ENCODE measurements around the gene GJC1. TPM values are rescaled to one million over a fixed set of nuclear protein-coding genes. Genes with fewer than 3 reads are reported as not detected.

GJC1 gene
- total RNA-seq, 1 donor from 2014 or later, result 4.7 TPM

DNA sequence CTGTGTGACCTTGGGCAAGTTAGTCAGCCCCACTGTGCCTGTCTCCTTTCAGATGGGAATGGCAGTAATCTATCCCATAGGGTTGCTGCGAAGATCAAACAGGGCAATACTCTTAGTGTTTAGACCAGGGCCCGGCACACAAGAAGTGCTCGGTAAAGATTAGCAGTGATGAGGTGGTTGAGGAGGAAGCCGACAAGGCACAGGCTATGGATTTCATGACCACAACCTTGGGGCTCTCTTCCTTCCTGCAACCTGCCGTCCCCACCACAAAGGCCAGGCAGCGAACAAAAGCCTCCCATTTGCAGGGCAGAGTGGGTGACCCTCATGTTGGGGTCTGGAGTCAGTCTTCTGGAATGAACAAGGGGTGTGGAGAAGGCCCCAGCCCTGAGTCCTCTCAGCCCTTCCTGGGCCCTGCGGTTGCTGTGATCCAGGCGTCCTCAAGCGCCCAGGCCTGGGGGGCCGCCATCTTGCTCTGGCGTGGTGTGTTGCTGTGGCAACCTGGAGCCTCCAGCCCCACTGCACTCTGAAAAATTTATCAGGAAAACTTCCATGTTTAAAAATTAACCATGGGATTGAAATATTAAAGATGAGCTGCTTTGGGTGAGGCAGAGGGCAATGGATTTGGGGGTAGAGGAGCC, 61.5 kb downstream of the GJC1 start:
- intact Hi-C loops (cut with micrococcal nuclease), result no loop called here
- Mint-ChIP-seq H3K27ac (no peak overlapping the region), H3K27me3 (ENCODE audit: insufficient read depth) (peaks cover 10% of the 10 kb centered on the region), H3K9me3 (no peaks in the 10 kb centered on the region), H3K4me3 (no peak overlapping the region), H3K4me1 (ENCODE audit: low read depth) (no peaks in the 10 kb centered on the region), H3K36me3 (ENCODE audit: low read depth) (no peaks in the 10 kb centered on the region)
- no peak for DNase-seq (ENCODE audit: low spot score)

GRCh38 chr17:44767493-44767892, 62.6 kb downstream of the GJC1 start:
- H3K4me1 Mint-ChIP-seq (ENCODE audit: low read depth), result no peaks in the 10 kb centered on the region
- no peak overlapping the region for H3K27ac Mint-ChIP-seq
- H3K27me3 Mint-ChIP-seq (ENCODE audit: insufficient read depth), result peaks cover 10% of the 10 kb centered on the region
- no peak overlapping the region for H3K4me3 Mint-ChIP-seq
- DNase-seq (ENCODE audit: low spot score), result no peak
- intact Hi-C loops (cut with micrococcal nuclease), result no loop called here
- no peaks in the 10 kb centered on the region for H3K9me3 Mint-ChIP-seq
- no peaks in the 10 kb centered on the region for H3K36me3 Mint-ChIP-seq (ENCODE audit: low read depth)

DNA sequence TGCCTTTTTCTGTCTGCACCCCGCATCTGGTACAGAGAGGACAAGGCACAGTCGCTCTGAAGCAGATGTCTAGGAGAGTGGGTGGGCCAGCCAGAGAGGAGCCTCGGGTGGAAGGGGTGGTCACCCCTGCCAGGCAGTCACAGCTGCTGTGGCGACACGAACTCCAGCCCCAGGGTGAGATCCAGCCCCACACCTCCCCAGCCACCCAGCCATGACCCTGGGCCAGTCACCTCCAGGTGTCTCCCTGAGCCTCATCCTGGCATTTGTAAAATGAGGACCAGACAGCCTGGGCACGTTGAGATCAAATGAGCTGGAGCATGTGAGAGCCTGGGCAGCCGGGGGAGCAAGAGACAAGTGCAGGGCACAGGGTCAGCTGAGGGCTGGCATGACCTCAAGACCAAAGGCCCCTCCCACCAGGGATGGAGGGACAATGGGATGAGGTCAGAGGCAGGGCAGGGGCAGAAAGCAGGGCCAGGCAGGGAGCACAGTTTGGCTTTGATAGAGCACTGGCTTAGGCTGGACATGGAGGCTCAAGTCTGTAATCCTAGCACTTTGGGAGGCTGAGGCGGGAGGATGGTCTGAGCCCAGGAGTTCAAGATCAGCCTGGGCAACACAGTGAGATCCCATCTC, 63.6 kb downstream of the GJC1 start:
- Mint-ChIP-seq H3K27ac (no peak overlapping the region), H3K36me3 (ENCODE audit: low read depth) (no peaks in the 10 kb centered on the region), H3K9me3 (no peaks in the 10 kb centered on the region), H3K4me3 (no peak overlapping the region), H3K4me1 (ENCODE audit: low read depth) (no peaks in the 10 kb centered on the region), H3K27me3 (ENCODE audit: insufficient read depth) (peaks cover 15% of the 10 kb centered on the region)
- no peak for DNase-seq (ENCODE audit: low spot score)
- intact Hi-C loops (cut with micrococcal nuclease), result no loop called here

DNA sequence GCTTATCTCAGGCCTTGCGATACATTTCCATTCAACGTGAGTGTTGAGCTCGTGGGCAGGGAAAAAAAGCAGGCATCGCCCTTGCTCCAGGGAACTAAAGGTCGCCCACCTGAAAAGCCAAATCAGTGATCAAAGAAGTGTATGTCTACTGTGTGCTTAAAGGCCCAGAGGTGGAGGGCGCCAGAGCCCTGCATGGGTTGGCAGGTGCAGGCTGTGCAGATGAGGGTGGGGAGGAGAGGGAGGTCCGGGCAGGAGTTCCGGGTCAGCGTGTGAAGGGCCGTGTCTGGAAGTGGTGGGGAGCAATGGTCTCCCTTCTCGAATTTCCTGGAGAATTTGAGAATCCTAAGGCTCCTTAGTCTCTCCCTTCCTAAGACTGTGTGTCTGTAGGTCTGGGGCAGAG, 64.1 kb downstream of the GJC1 start:
- Mint-ChIP-seq H3K27ac (no peak overlapping the region), H3K4me3 (no peak overlapping the region), H3K4me1 (ENCODE audit: low read depth) (no peaks in the 10 kb centered on the region), H3K27me3 (ENCODE audit: insufficient read depth) (peaks cover 19% of the 10 kb centered on the region), H3K36me3 (ENCODE audit: low read depth) (no peaks in the 10 kb centered on the region), H3K9me3 (no peaks in the 10 kb centered on the region)
- no peak for DNase-seq (ENCODE audit: low spot score)
- intact Hi-C loops (cut with micrococcal nuclease), result no loop called here

DNA sequence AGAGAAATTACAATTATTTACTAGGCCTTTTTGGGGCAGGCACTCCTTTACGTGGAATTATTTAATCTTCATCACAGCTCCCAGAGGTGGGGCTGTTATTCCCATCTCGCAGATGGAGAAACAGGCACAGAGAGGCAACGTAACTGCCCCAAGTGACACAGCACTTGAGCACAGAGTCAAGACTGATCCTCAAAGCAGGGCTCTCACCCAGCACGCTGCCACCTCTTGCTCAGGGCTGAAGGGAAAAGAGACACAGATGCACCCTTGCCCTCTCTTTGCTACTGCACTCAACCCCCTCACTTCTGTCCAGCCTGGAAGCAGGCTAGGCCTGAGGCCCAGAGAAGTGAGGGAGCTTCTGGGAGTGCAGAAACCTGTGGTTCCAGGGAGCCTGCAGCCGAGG, 66.9 kb downstream of the GJC1 start:
- Mint-ChIP-seq H3K4me1 (ENCODE audit: low read depth) (no peaks in the 10 kb centered on the region), H3K27me3 (ENCODE audit: insufficient read depth) (peaks cover 26% of the 10 kb centered on the region), H3K27ac (no peak overlapping the region), H3K36me3 (ENCODE audit: low read depth) (no peaks in the 10 kb centered on the region), H3K4me3 (no peak overlapping the region), H3K9me3 (no peaks in the 10 kb centered on the region)
- no peak for DNase-seq (ENCODE audit: low spot score)
- intact Hi-C loops (cut with micrococcal nuclease), result no loop called here

DNA sequence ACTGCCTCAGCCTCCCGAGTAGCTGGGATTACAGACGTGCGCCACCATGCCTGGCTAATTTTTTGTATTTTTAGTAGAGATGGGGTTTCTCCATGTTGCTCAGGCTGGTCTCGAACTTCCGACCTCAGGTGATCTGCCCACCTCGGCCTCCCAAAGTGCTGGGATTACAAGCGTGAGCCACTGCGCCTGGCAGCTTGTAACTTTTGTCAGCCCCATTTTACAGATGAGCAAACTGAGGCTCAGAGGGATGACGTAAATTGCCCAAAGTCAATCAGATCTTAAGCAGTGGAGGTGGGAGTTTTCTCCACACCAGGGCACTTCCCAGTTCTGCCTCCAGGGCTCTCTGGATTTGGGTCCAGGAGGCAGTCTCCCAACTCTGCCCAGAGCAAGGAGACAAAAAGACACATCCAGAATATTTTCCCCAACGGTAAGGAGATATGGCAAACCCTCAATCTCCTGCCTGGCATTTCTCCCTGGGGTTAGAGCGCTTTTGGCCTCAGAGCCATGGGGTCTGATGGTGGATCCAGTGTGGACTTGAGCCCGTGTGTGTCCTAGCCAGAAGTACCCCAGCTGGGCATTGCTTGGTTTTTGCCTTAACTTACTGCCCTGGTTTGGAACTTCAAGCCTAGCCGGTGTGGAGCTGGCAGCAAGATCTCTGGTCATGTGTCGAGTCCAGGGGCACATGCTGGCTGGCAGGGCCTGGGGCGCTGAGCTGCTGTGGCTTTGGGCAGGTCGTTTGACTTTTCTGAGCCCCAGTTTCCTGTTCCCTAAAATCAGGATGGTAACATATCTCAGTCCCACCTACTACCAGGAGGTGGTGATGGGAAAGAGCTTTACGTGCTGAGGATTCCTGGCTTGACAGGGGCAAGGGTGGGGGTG, 67.9 kb downstream of the GJC1 start:
- Mint-ChIP-seq H3K4me3 (no peak overlapping the region), H3K36me3 (ENCODE audit: low read depth) (no peaks in the 10 kb centered on the region), H3K27me3 (ENCODE audit: insufficient read depth) (peaks cover 36% of the 10 kb centered on the region), H3K4me1 (ENCODE audit: low read depth) (no peaks in the 10 kb centered on the region), H3K9me3 (no peaks in the 10 kb centered on the region), H3K27ac (no peak overlapping the region)
- intact Hi-C loops (cut with micrococcal nuclease), result no loop called here
- DNase-seq (ENCODE audit: low spot score), result no peak

- Mint-ChIP-seq H3K9me3 (no peaks in the 10 kb centered on the region), H3K36me3 (ENCODE audit: low read depth) (no peaks in the 10 kb centered on the region), H3K4me3 (no peak overlapping the region), H3K27ac (no peak overlapping the region), H3K4me1 (ENCODE audit: low read depth) (no peaks in the 10 kb centered on the region), H3K27me3 (ENCODE audit: insufficient read depth) (peaks cover 39% of the 10 kb centered on the region)
- DNase-seq (ENCODE audit: low spot score), result no peak
- intact Hi-C loops (cut with micrococcal nuclease), result no loop called here
Measured at GRCh38 chr17:44760474-44761308, 69.4 kb downstream of the GJC1 start.

DNA sequence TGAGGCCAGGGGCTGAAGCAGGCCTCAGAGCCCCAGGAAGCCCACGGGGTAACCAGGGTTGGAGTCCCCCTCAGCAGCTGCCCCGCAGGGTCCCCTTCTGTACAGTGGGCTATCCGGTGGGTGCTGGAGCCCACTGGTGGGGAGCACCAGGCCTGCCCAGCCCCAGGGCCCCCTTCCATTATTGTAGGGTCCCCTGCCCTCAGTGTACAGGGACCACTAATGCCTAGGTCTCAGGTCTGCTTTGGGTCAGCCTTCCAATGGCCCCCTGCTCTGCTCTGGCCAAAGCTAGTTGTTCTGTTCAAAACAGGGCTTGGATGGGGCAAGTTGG, 70.2 kb downstream of the GJC1 start:
- no peak for DNase-seq (ENCODE audit: low spot score)
- no peaks in the 10 kb centered on the region for H3K36me3 Mint-ChIP-seq (ENCODE audit: low read depth)
- no peak overlapping the region for H3K27ac Mint-ChIP-seq
- intact Hi-C loops (cut with micrococcal nuclease), result no loop called here
- no peaks in the 10 kb centered on the region for H3K9me3 Mint-ChIP-seq
- peaks cover 39% of the 10 kb centered on the region for H3K27me3 Mint-ChIP-seq (ENCODE audit: insufficient read depth)
- no peaks in the 10 kb centered on the region for H3K4me1 Mint-ChIP-seq (ENCODE audit: low read depth)
- no peak overlapping the region for H3K4me3 Mint-ChIP-seq

- intact Hi-C loops (cut with micrococcal nuclease), result no loop called here
- no peaks in the 10 kb centered on the region for H3K4me1 Mint-ChIP-seq (ENCODE audit: low read depth)
- H3K9me3 Mint-ChIP-seq, result no peaks in the 10 kb centered on the region
- H3K27me3 Mint-ChIP-seq (ENCODE audit: insufficient read depth), result peaks cover 38% of the 10 kb centered on the region
- DNase-seq (ENCODE audit: low spot score), result no peak
- no peak overlapping the region for H3K4me3 Mint-ChIP-seq
- H3K27ac Mint-ChIP-seq, result no peak overlapping the region
- no peaks in the 10 kb centered on the region for H3K36me3 Mint-ChIP-seq (ENCODE audit: low read depth)
Measured at GRCh38 chr17:44759086-44759915, 70.8 kb downstream of the GJC1 start.

DNA sequence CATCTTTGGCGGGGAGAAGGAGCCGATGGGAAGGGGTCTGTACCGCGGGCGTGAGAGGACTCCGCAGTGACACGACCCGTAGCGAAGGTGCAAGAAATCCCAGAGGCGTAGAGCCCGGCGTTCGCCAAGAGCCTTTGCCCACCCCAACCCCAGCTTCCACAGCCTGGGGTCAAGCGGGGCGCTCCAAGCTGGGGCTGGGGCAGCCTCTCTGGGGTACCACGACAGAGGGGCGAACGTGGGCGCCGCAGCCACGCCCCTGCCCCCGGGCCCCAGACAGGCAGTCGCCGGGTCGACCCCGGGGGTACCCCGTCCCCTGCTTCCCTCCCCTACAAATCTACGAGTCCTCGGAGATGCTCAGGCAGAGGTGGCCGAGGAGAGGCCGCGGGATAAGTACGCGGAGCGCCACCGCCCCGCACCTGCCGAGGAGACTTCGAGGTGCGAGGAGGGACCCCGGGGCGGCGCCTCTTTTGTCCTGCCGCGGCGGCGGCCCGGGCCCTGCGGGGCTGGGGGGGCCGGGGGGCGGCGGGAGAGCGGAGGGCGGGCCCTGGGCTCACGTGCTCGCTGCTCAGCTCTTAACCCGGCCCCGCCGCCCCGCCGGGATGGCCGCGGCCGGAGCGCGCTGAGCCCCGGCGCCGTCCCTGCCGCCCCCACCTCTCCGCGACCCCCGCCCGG, 71.5 kb downstream of the GJC1 start, which contains the start of gene ADAM11:
Gene ADAM11 (plus strand): TSS at position 575 of the 672 bp plus-strand sequence. CDS start 212 bp downstream, outside the sequence.
- peak within 1 kb of the TSS; percentile 42 for H3K4me3 Mint-ChIP-seq
- no peak for DNase-seq (ENCODE audit: low spot score)

GRCh38 chr17:44757918-44758413, 72.1 kb downstream of the GJC1 start:
- H3K27me3 Mint-ChIP-seq (ENCODE audit: insufficient read depth), result peaks cover 36% of the 10 kb centered on the region

More for the DNA sequence above, 71.5 kb downstream of the GJC1 start, which contains the start of gene ADAM11:
- no peaks in the 10 kb centered on the region for H3K36me3 Mint-ChIP-seq (ENCODE audit: low read depth)
- no peaks in the 10 kb centered on the region for H3K4me1 Mint-ChIP-seq (ENCODE audit: low read depth)
- peaks cover 36% of the 10 kb centered on the region for H3K27me3 Mint-ChIP-seq (ENCODE audit: insufficient read depth)
- intact Hi-C loops (cut with micrococcal nuclease), result no loop called here
- H3K27ac Mint-ChIP-seq, result no peak within 1 kb of the TSS
- no peaks in the 10 kb centered on the region for H3K9me3 Mint-ChIP-seq

More at GRCh38 chr17:44757918-44758413, 72.1 kb downstream of the GJC1 start:
- no peak for DNase-seq (ENCODE audit: low spot score)
- Mint-ChIP-seq H3K27ac (no peak overlapping the region), H3K36me3 (ENCODE audit: low read depth) (no peaks in the 10 kb centered on the region), H3K4me3 (peak overlapping the region; percentile 42), H3K4me1 (ENCODE audit: low read depth) (no peaks in the 10 kb centered on the region), H3K9me3 (no peaks in the 10 kb centered on the region)
- intact Hi-C loops (cut with micrococcal nuclease), result no loop called here
